ACHN (cell line): Measurements from ENCODE around the gene CETP.

Experiments
- DNase-seq: peaks from one replicate; pipeline ENCODE4 v3.0.0-alpha.2; 2015
- in situ Hi-C: cut with HindIII; loops from 2 replicates; pipeline ENCODE4 v1.10.0; 2017; ENCODE audit warnings: low sequenced_read_pairs, low pct_ligation_motif_present, low pct_unique_long_range_greater_than_20kb

Gene CETP, protein sequence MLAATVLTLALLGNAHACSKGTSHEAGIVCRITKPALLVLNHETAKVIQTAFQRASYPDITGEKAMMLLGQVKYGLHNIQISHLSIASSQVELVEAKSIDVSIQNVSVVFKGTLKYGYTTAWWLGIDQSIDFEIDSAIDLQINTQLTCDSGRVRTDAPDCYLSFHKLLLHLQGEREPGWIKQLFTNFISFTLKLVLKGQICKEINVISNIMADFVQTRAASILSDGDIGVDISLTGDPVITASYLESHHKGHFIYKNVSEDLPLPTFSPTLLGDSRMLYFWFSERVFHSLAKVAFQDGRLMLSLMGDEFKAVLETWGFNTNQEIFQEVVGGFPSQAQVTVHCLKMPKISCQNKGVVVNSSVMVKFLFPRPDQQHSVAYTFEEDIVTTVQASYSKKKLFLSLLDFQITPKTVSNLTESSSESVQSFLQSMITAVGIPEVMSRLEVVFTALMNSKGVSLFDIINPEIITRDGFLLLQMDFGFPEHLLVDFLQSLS

DNA sequence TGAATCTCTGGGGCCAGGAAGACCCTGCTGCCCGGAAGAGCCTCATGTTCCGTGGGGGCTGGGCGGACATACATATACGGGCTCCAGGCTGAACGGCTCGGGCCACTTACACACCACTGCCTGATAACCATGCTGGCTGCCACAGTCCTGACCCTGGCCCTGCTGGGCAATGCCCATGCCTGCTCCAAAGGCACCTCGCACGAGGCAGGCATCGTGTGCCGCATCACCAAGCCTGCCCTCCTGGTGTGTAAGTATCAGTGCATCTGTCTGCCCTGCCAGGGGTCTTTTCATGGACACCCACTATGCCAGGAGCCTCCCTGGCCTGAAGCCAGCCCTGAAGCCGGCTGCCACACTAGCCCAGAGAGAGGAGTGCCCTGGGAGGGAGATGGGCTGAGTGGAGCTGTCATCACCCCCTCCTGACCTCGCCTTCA, at the start of gene CETP:
Gene CETP, plus strand, starts transcription at position 100 of the 431 bp plus-strand sequence. Its CDS starts 30 bp downstream, at position 130.
- in situ Hi-C loops: no loop called here
- no peak for DNase-seq

DNA sequence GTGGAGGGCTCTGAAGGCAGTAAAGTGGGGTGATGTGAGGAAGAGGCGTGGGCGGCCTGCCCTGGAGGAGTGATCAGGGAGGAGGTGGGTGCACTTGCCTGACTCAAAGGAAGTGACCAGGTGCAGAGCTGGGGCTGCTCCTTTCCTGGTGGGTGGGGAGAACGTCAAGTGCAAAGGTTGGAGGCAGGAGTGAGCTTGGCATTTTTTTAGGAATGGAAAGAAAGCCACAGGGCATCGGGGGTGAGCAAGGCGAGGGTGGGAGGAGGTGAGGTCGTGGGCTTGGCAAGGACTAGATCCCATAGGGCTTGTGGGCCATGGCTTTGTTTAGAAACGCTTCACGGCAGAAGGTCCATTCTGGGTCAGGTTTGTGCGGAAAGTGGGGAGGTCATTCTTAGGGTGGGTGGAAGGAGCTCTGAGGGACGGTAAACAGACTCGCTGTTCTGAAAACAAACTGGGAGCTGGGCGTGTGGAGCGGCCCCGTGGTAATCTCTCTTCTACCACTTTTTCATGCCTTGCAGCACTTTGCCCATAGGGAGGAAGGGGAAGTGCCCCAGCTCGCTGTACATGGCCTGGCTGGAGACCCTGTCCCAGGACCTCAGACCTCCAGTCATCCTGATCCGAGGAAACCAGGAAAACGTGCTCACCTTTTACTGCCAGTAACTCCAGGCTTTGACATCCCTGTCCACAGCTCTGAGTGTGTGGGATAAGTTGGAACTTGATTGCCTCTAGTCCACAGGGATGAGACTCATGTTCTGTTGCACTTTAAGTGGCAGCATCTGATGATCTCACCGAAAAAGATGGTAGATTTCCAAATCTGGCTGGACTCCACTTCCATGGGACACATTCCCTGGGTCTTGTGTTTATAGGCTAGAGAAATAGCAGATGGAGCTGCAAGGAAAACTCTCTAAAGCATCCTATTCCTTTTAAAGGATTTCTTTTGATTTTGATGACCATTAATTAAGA, 48.7 kb upstream of the CETP start:
- DNase-seq: no peak
- in situ Hi-C loops: no loop called here

DNA sequence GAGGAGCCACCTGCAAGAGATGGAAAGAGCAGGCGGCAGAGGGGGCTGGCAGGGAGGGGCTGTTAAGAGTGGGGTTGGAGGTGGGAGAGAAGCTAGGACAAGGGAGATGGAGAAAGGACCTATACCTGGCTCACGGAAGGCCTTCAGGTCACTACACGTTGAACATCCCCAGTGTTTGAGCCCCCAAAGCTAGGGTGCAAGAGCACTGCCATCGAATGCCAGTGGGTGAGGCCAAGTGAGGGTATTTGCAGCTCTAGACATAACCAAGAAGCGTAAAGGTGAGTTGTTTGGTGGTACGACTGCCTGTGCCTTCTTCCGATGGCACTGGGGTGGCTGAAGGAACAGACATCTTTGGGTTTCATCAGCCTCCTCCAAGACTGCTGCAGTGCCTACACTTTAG, 46.9 kb upstream of the CETP start:
- in situ Hi-C loops: no loop called here
- no peak for DNase-seq

DNA sequence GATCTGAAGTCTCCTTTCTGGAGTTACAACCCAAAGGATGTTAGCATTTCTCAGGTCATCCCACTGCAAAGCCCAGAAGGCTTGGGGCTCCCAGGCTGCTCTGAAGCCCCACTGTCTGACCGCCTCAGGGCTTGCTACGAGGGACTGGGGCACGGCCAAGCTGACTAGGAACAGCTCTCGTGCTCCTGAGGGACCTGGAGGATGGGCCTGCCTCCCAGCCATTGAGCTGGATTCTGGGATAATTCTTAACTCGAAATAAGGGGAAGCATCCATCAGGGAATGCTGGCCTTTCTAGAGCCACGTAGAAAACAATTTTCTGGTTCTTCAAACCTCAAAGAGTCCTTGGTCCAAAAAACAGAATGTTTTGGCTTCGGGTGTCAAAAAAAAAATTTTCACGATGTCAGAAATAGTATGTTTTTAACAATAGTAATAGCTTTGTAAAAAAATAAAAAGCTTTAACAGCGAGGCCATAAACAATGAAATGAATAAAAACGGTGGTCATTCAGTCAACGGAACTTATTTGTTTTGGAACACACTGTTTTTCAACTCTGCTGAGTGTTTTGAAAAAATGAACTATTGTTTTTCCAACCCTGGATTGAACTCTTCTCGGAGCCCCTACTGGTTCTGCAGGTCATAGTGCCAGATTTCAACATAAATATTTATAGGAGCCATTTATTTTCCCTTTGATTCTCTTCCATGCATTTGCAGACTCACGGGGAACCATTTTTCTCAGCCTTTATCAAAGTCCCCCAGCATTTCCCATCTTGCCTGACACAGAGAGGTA, 46.2 kb upstream of the CETP start:
- DNase-seq: no peak
- in situ Hi-C loops: no loop called here

DNA sequence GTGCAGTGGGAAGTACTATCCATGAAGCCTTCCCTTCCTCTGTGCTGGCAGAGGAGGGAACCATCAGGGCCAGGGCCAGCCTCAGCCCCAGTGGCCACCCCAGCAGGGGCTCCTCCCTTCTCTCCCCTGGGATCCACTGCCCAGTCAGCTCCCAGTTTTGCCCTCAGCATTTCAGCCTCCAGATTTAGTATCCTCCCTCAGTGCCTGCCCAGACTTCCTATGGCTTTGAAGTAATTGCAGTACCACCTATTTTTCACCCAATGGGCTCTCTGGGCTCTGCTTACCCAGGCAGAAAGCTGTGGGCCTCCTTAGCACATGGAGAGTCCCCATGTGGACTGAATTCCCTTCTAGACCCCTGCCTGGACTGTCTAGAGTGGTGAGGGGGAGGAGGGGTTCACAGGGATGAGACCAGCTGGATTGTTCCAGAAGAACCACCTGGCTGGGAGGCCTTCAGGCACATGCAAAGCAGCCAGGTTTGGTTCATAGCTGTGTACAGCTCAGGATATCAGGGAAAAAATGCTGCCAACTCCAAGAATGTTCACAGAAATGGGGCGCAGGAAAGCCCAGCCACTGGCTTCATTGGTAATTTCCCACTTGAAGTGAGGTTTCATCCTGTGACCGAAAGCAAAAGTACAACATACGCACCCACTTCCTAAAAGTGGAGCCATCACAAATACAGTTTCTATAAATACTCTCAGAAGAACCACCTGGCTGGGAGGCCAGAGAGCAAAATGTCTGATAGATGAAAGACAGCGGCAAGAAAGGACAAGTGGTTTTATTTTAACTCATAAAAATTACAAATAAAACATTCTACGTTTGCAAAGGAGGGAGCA, 45.0 kb upstream of the CETP start:
- in situ Hi-C loops: no loop called here
- DNase-seq: no peak

DNA sequence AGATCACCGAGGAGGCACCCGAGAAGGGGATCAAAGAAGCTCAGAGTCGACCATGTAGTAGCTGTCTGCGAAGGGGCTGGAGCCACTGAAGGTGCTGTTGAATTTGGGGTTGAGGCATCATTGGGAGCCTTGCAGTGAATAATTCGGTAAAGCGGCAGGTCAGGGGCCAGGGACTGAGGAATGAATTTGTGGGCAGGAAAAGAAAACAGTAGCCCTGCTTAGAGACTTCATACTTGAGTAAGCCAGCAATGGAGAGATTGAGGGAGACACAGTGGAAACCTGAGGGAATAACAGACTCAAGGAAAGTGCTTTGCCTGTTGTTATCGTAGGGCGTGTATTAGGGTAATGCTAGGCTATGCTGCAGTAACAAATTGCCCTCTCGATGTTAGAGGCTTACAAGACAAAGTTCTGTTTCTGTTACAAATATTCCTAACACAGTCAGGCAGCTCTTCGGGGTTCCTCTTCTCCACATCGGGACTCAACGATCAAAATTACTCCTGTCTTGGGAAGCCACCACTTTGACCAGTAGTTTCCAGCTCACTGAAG, 43.2 kb upstream of the CETP start:
- in situ Hi-C loops: no loop called here
- no peak for DNase-seq

DNA sequence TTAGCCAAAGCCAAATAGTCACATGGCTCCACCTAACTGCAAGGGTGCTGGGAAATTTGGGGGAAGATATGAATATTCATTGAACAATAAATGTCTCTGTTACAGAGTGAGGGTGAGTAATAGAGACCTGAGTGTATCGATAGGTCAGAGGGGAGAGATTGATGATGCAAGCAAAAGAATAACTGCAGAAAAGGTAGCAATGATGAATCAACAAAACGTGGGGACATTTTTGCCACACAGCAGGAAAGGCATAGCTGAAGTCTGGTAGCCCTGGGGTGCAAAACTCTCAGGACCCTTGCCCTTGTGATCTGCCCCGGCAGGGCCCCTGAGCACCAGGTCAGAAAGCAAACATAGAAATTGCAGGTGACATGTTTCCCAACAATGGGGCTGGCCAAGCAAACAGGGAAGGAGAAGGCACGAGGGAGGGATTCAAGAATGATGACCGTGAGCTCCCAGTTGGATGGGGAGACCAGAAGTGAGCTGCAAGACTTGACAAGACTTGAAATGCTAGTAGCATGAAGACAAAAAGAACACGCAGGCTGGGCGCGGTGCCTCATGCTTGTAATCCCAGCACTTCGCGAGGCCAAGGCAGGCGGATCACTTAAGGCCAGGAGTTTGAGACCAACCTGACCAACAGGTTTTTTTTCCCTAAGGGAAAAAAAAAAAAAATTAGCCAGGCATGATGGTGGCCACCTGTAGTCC, 42.5 kb upstream of the CETP start:
- no peak for DNase-seq
- in situ Hi-C loops: no loop called here

DNA sequence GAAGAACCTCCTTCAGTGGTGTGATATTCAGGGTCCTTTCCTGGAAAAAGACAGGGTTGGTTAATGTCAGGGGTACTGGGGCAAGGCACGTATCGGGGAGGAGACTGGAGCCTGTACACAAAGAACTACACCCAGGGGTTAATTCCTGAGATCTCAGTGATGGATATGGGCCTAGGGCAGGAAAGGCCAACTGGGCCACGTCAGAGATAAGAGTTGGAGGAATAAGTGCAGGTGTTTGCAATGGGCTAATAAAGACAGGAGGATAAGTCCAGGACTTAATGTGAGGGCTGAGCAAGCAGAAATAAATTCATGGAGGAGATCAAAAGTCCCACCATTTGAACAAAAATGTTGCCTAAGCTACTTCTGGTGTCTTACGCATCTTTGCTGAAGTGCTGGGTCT, 40.2 kb upstream of the CETP start:
- in situ Hi-C loops: no loop called here
- no peak for DNase-seq

DNA sequence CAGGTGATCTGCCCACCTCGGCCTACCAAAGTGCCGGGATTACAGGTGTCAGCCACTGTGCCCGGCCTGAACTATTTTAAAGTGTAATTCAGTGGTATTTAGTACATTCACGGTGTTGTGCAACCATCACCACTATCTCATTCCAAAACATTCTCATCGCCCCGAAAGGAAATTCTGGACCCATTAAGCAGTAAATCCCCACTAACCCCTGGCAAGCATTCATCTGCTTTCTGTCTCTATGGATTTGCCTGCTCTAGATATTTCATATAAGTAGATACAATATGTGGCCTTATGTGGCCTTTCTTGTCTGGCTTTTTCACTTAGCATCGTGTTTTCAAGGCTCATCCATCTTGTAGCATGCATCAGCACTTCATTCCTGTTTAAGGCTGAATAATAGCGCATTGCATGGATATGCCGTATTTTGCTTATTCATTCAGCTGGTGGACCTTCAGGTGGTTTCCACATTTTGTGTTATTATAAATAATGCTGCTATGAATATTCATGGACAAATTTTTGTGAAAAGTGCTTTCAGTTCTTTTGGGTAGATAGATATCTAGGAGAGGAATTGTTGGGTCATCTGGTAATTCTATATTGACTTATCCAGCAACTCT, 38.2 kb upstream of the CETP start:
- in situ Hi-C loops: no loop called here
- no peak for DNase-seq

DNA sequence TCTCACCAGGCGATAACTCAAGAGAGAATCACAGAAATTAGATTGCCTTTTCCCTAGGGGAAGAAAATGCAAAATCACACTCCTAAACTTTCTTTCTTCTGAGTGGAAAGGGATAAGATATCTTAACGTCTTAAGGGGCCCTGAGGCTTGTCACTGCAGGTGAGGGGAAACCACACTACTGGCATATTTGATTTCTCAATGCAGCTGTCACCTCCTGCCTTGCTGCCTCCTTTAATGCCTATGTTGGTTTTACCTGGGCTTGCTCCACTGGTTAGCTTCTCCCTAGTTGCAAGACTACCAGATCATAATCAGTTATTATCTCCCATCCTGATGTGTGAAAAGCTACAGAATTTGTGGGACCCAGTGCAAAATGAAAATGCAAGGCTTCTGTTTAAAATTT, 34.3 kb upstream of the CETP start:
- in situ Hi-C loops: no loop called here
- no peak for DNase-seq

DNA sequence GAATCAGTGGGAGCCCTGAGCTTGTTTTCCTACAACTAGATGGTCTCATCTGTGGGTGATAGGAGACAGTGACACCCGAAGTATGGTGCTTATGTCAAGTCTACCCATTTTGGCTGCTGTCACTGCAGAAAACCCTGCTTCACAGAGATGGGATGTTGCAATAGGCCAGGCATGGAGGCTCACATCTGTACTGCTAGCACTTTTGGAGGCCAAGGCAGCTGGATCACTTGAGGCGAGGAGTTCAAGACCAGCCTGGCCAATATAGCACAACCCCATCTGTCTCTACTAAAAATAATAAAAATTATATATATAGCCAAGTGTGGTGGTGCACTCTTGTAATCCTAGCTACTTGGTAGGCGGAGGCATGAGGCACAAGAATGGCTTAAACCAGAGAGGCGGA, 32.1 kb upstream of the CETP start:
- DNase-seq: no peak
- in situ Hi-C loops: no loop called here

DNA sequence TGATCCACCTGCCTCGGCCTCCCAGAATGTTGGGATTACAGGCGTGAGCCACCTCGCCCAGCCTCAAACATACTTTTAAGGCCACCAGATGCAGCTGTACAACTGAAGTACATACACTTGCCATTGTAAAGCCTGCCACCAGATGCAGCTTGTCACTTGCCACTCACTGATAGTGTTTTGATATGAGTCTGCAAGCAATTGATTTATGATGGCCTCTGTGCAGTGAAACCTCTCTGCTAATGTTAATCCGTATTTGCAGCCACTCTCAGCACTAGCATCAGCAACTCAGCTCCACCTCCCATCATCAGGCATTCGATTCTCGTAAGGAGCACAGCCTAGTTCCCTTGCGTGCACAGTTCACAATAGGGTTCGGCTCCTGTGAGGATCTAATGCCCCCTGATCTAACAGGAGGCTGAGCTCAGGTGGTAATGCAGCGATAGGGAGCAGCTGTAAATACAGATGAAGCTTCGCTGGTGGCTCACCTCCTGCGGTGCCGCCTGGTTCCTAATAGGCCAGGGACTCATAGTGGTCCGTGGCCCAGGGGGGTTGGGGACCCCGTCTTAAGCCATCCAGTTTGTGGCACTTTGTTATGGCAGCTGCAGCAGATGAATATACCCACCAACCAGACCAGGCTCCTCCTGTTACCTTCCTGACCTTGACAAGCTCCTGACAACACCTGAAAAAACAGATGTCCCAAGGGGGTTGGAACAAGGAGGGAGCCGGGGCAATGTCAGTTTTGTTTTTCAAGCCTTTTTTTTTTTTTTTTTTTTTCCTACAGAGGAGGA, 31.1 kb upstream of the CETP start:
- in situ Hi-C loops: no loop called here
- no peak for DNase-seq

DNA sequence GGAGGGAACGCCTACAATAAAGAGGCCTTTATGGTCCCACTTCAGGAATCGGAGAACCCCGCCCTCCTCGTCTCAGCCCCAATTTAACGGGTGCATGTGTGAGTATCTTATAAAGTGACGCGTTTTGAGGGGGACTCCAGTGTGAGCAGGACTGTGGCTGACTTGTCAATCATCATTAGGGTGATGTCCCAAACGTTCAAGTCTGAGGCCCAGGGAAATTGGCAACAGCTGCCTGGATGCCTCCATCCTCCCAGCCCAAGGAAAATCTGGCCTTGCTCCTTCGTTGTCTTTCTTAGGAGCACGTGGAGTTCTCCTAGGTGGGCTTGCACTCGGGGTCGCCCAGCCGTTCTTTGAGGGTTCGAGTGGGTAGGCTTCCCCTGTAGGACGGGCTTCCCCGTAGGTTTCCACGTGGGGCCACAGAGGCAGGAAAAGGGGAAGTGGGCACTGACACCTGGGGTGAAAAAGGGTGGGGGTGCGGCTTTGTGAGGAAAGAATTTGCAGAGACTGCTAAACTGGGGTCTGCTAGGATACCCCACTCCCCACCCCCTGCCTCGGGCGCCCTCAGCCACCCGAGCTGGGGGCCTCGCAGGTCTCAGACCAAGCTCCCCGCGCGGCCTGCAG, 30.4 kb upstream of the CETP start:
- DNase-seq: no peak
- in situ Hi-C loops: no loop called here

DNA sequence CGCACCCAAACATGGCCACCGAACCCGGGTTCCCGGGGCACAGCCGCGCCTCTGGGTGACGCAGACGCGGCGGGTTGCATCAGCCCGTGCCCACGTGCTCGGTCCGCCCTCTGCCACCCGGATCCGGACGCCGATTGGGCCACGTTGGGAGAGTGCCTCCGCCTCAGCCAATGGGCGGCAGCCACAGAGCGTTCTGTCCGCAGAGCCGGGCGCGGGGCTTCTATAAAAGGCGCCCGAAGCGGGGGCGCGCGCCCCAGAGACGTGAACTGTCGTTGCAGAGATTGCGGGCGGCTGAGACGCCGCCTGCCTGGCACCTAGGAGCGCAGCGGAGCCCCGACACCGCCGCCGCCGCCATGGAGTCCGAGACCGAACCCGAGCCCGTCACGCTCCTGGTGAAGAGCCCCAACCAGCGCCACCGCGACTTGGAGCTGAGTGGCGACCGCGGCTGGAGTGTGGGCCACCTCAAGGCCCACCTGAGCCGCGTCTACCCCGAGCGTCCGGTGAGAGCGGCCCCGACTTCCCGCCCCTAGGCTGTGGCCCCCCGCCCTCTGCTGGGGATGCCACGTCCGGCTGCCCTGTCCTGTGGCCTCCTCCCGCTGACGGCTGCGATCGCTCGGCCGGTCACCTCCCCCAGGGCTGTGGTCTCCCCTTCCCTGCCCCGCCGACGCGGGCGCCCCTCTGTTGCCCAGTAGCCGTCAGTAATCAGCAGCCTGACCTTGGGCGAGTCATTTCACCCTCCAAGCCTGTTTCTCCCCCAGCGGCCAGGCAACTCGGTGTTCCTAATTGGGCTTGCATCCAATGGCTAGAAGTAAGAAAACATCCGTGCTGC, 29.6 kb upstream of the CETP start, which contains the start of gene HERPUD1:
Gene HERPUD1, plus strand, starts transcription at position 251 of the 829 bp plus-strand sequence. Its CDS starts 103 bp downstream, at position 354.
- peak; percentile 99 for DNase-seq
- in situ Hi-C loops: no loop called here
